Upper lobe of left lung (tissue), 4 donors: ENCODE data around the gene BCS1L.

ENCODE experiments used
- EP300 ChIP-seq, 4 donors: sonication (generic); formaldehyde crosslinking; IDR thresholded peaks; one replicate each; pipeline ENCODE4 v1.5.1; 2017; ENCODE audit warnings: antibody characterized with exemption in 4 of 4, control low read depth in 2 of 4
- POLR2A ChIP-seq, 4 donors: fragments of 450-650 bp; IDR thresholded peaks; one replicate each; pipeline ENCODE4 v1.5.1; 2016 to 2017; ENCODE audit warnings: antibody characterized with exemption in 4 of 4, mild to moderate bottlenecking in 2 of 4
- POLR2AphosphoS5 ChIP-seq, 2 donors: sonication (generic); formaldehyde crosslinking; IDR thresholded peaks; one replicate each; pipeline ENCODE4 v1.5.1; 2017; ENCODE audit warnings: antibody characterized with exemption in 2 of 2
- TF ChIP-seq, protein P1 (sequence below), 6 experiments: fragments of 450-650 bp in 4 of 6; fragments of 200-600 bp in 2 of 6; sonication (generic) in 2 of 6; IDR thresholded peaks; one replicate each; pipeline ENCODE4 v1.5.1; 2016 to 2019; ENCODE audit warnings: antibody characterized with exemption in 6 of 6

DNA sequence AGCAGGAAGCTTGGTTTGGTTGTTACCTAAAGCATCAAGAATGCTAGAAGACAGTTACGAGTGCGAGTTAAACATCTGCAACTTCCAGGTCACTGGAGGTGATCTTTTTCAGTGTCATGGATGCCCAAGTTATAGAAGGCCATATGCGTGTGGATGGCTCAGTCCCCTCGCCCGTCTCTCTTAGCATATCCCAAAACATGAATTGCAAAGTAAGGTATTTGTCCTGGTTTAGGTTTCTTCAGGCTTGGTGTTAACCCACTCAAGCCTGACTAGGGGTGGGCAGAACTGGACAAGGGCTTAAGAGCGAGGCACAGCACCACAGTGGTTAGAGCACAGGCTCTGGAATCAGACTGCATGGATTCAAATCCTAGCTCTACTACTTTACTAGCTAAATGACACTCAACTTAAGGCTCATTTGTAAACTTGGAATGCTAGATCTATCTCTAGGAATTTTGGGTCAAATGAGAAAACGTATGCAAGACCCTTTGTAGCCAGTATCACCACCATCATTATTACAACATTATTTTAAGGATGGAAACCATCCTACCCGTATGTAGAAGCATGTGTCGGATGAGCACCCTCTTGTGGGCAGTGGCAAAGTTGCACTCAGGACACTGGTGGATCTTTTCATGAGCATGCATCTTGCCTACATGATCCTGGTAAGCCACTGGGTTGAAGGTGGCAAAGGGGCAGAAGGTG, 11.2 kb upstream of the BCS1L start:
- TF ChIP-seq POLR2AphosphoS5 (IDR thresholded peaks at IDR 0.05) (no peak), EP300 (IDR thresholded peaks at IDR 0.05) (no peak), POLR2A (IDR thresholded peaks at IDR 0.05) (no peak)
- TF ChIP-seq, protein P1, sequence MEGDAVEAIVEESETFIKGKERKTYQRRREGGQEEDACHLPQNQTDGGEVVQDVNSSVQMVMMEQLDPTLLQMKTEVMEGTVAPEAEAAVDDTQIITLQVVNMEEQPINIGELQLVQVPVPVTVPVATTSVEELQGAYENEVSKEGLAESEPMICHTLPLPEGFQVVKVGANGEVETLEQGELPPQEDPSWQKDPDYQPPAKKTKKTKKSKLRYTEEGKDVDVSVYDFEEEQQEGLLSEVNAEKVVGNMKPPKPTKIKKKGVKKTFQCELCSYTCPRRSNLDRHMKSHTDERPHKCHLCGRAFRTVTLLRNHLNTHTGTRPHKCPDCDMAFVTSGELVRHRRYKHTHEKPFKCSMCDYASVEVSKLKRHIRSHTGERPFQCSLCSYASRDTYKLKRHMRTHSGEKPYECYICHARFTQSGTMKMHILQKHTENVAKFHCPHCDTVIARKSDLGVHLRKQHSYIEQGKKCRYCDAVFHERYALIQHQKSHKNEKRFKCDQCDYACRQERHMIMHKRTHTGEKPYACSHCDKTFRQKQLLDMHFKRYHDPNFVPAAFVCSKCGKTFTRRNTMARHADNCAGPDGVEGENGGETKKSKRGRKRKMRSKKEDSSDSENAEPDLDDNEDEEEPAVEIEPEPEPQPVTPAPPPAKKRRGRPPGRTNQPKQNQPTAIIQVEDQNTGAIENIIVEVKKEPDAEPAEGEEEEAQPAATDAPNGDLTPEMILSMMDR (IDR thresholded peaks at IDR 0.05), result peak; percentile 63 to 78 (median 70)
